Stomach (tissue), 9 donors: ENCODE data around the gene RPRD1A. TPM values are rescaled to one million over a fixed set of nuclear protein-coding genes. Genes with fewer than 3 reads are reported as not detected.

Experiments
- DNase-seq, 2 donors: peaks; one replicate each; pipeline versions ENCODE4 v3.0.0 to v3.0.0-alpha.2; 2013 to 2019
- H3K27ac ChIP-seq, 5 donors: fragments of 200-600 bp in 4 of 5; sonication (generic) in 4 of 5; one replicate each; pipeline ENCODE4 v1.5.1; 2013 to 2019; ENCODE audit warnings: mild to moderate bottlenecking in 1 of 5, moderate library complexity in 1 of 5
- H3K27me3 ChIP-seq, 3 donors: fragments of 200-600 bp; sonication (generic); one replicate each; pipeline ENCODE4 v1.5.1; 2017 to 2019; ENCODE audit warnings: mixed run types in 1 of 3
- H3K36me3 ChIP-seq, 4 donors: fragments of 200-600 bp; sonication (generic); 1 replicate in 3 of 4; 2 replicates in 1 of 4; pipeline ENCODE4 v1.5.1; 2016 to 2019
- H3K4me1 ChIP-seq, 4 donors: fragments of 200-600 bp; sonication (generic); one replicate each; pipeline ENCODE4 v1.5.1; 2016 to 2019
- H3K4me3 ChIP-seq, 4 donors: fragments of 200-600 bp; sonication (generic) in 3 of 4; one replicate each; pipeline ENCODE4 v1.5.1; 2016 to 2019; ENCODE audit warnings: mild to moderate bottlenecking in 1 of 4
- H3K9me3 ChIP-seq, 4 donors: fragments of 200-600 bp; sonication (generic); one replicate each; pipeline ENCODE4 v1.5.1; 2016 to 2019
- CTCF ChIP-seq, 7 experiments: fragments of 450-650 bp in 4 of 7; fragments of 200-600 bp in 3 of 7; sonication (generic) in 3 of 7; IDR thresholded peaks; one replicate each; pipeline ENCODE4 v1.5.1; 2016 to 2019; ENCODE audit warnings: antibody characterized with exemption in 7 of 7, control low read depth in 2 of 7, mild to moderate bottlenecking in 1 of 7
- EP300 ChIP-seq: sonication (generic); formaldehyde crosslinking; IDR thresholded peaks from one replicate; pipeline ENCODE4 v1.6.1; 2017; ENCODE audit warnings: antibody characterized with exemption
- POLR2A ChIP-seq, 4 donors: fragments of 450-650 bp; IDR thresholded peaks; one replicate each; pipeline ENCODE4 v1.6.1; 2016; ENCODE audit warnings: antibody characterized with exemption in 4 of 4, control low read depth in 2 of 4, mild to moderate bottlenecking in 1 of 4, moderate library complexity in 1 of 4
- POLR2AphosphoS5 ChIP-seq, 3 donors: sonication (generic); formaldehyde crosslinking; IDR thresholded peaks; one replicate each; pipeline ENCODE4 v1.6.1; 2016; ENCODE audit warnings: antibody characterized with exemption in 3 of 3
- WGBS, 5 donors: extraction: QIAGEN DNeasy Blood & Tissue Kit in 3 of 5; methylation state at CpG; one replicate each; pipeline versions ENCODE4 v1.1.5 to v1.1.7; 2013 to 2018; 5-methylcytosine and 5-hydroxymethylcytosine counted together
- intact Hi-C: fragments of 100-400 bp; cut with DNase I; formaldehyde crosslinking; loops from one replicate; pipeline ENCODE4 v1.15.1; 2023; ENCODE audit warnings: low total_unique reads
- polyA plus RNA-seq, 3 donors: library from polyadenylated mRNA; stranded (reverse); fragments of 200-250 nt; gene quantifications; one replicate each; pipeline ENCODE4 v1.2.3, GENCODE V29; 2013
- total RNA-seq, 5 donors: library from RNA; depleted of rRNA; stranded (reverse); fragments of >200 nt; gene quantifications; one replicate each; pipeline versions ENCODE4 v1.1.0 to v1.2.3, GENCODE V29; 2014 to 2016
- donor health status: healthy with polysubstance abuse.
- donor health status: Bipolar disorder and iron deficiency.
- donor health status: healthy.

Gene RPRD1A
- total and polyA plus RNA-seq, 8 donors = 18.1 to 75.9 (median 30.9) TPM

GRCh38 chr18:35979112-35979511 is 88.2 kb downstream of the RPRD1A start:
- TF ChIP-seq CTCF (IDR thresholded peaks at IDR 0.05) (no peak), POLR2A (IDR thresholded peaks at IDR 0.05) (no peak), POLR2AphosphoS5 (IDR thresholded peaks at IDR 0.05) (no peak), EP300 (no peak)
- Histone ChIP-seq H3K36me3 (peaks cover 48 to 86% (median 84%) of the 10 kb centered on the region in 4 donors), H3K4me1 (peaks cover 0 to 14% (median 3%) of the 10 kb centered on the region in 4 donors), H3K9me3 (no peaks in the 10 kb centered on the region), H3K4me3 (no peak overlapping the region), H3K27me3 (no peaks in the 10 kb centered on the region), H3K27ac (no peak overlapping the region)
- intact Hi-C loops = no loop called here
- DNase-seq = no peak

GRCh38 chr18:35974181-35974580 is 93.2 kb downstream of the RPRD1A start:
- Histone ChIP-seq H3K27ac (no peak overlapping the region), H3K27me3 (no peaks in the 10 kb centered on the region), H3K4me3 (peak overlapping the region in 1 of 4 donors; percentile 79), H3K4me1 (peaks cover 14 to 39% (median 23%) of the 10 kb centered on the region in 4 donors), H3K36me3 (peaks cover 29 to 49% (median 46%) of the 10 kb centered on the region in 4 donors), H3K9me3 (no peaks in the 10 kb centered on the region)
- intact Hi-C loops = no loop called here
- TF ChIP-seq POLR2AphosphoS5 (IDR thresholded peaks at IDR 0.05) (no peak), POLR2A (IDR thresholded peaks at IDR 0.05) (no peak), CTCF (IDR thresholded peaks at IDR 0.05) (no peak), EP300 (no peak)
- DNase-seq = no peak
- 69 to 85% (median 78%) methylated on average over 3 of the region's 3 CpGs for WGBS, 5 donors

- Histone ChIP-seq H3K4me1 (peaks cover 14 to 39% (median 23%) of the 10 kb centered on the region in 4 donors), H3K4me3 (peak overlapping the region; percentile 79 to 87 (median 83)), H3K27ac (peak overlapping the region in 2 of 5 donors; percentile 92 to 93), H3K9me3 (no peaks in the 10 kb centered on the region), H3K36me3 (peaks cover 24 to 43% (median 41%) of the 10 kb centered on the region in 4 donors), H3K27me3 (no peaks in the 10 kb centered on the region)
- 87 to 95% (median 92%) methylated on average over 12 of the region's 12 CpGs for WGBS, 5 donors
- TF ChIP-seq POLR2AphosphoS5 (IDR thresholded peaks at IDR 0.05) (no peak), POLR2A (IDR thresholded peaks at IDR 0.05) (no peak), CTCF (IDR thresholded peaks at IDR 0.05) (no peak), EP300 (no peak)
- intact Hi-C loops = no loop called here
- no peak for DNase-seq
These were observed 93.7 kb downstream of the RPRD1A start for GRCh38 chr18:35973650-35974049.

- intact Hi-C loops = no loop called here
- TF ChIP-seq CTCF (IDR thresholded peaks at IDR 0.05) = no peak
- peak; percentile 63 to 88 (median 68) for TF ChIP-seq POLR2AphosphoS5 (IDR thresholded peaks at IDR 0.05)
- WGBS, 5 donors = 0% methylated on average over 47 to 73 of the region's 73 CpGs
These were observed 95.0 kb downstream of the RPRD1A start, which contains the start of gene RMP24 for GRCh38 chr18:35972197-35973000. RMP24 (plus strand) TSS chr18:35972679.

More at GRCh38 chr18:35972197-35973000, 95.0 kb downstream of the RPRD1A start, which contains the start of gene RMP24:
- H3K4me3 ChIP-seq = peak within 1 kb of the TSS; percentile 79 to 87 (median 83)
- H3K4me1 ChIP-seq = peaks cover 14 to 39% (median 23%) of the 10 kb centered on the region in 4 donors
- peak; percentile 97 to 98 for DNase-seq
- H3K27ac ChIP-seq = peak within 1 kb of the TSS; percentile 87 to 98 (median 93)
- no peaks in the 10 kb centered on the region for H3K9me3 ChIP-seq
- H3K27me3 ChIP-seq = no peaks in the 10 kb centered on the region
- peaks cover 11 to 31% (median 29%) of the 10 kb centered on the region in 4 donors for H3K36me3 ChIP-seq
